Calu3 (cell line): ENCODE measurements around the gene TCF20. TPM values are rescaled to one million over a fixed set of nuclear protein-coding genes. Genes with fewer than 3 reads are reported as not detected.

Experiments used
- BruUV-seq: library from RNA; stranded (reverse); fragments of 400-500 nt; replicated peaks from 2 replicates; lab custom pipeline; 2021; lab: Mats Ljungman, UMichigan
- CTCF ChIA-PET: fragments of 300-600 bp; sonication (Branson Sonifier 250); formaldehyde crosslinking; loops from one replicate; lab custom pipeline; 2022; ENCODE audit warnings: antibody characterized with exemption; lab: Charles Lee
- DNase-seq: peaks from one replicate; pipeline ENCODE4 v3.0.0; 2022
- H3K27ac Mint-ChIP-seq: one replicate; pipeline ENCODE4 v1.8.0; 2022; ENCODE audit warnings: mixed read lengths; ENCODE audit not compliant: unreplicated experiment
- H3K27me3 Mint-ChIP-seq: one replicate; pipeline ENCODE4 v1.8.0; 2022; ENCODE audit warnings: mixed read lengths; ENCODE audit not compliant: unreplicated experiment
- H3K36me3 Mint-ChIP-seq: one replicate; pipeline ENCODE4 v1.8.0; 2022; ENCODE audit warnings: mild to moderate bottlenecking, moderate library complexity, mixed read lengths; ENCODE audit not compliant: insufficient read depth, unreplicated experiment
- H3K4me1 Mint-ChIP-seq: one replicate; pipeline ENCODE4 v1.8.0; 2022; ENCODE audit warnings: mild to moderate bottlenecking, low read depth, mixed read lengths; ENCODE audit not compliant: unreplicated experiment
- H3K4me3 Mint-ChIP-seq: one replicate; pipeline ENCODE4 v1.8.0; 2022; ENCODE audit warnings: mild to moderate bottlenecking, low read depth, moderate library complexity, mixed read lengths; ENCODE audit not compliant: unreplicated experiment
- H3K9me3 Mint-ChIP-seq: one replicate; pipeline ENCODE4 v1.8.0; 2022; ENCODE audit warnings: low read depth, mixed read lengths; ENCODE audit not compliant: unreplicated experiment
- CTCF ChIP-seq: fragments of 200-600 bp; IDR thresholded peaks from one replicate; pipeline ENCODE4 v1.8.0; 2022; ENCODE audit warnings: antibody characterized with exemption; ENCODE audit not compliant: unreplicated experiment
- intact Hi-C: fragments of 100-400 bp; cut with micrococcal nuclease; formaldehyde crosslinking; loops from one replicate; pipeline ENCODE4 v1.10.0; 2022; ENCODE audit not compliant: unreplicated experiment
- total RNA-seq: library from RNA; stranded (reverse); gene quantifications from 2 replicates; pipeline ENCODE4 v1.2.3, GENCODE V29; 2022

The TCF20 gene
- total RNA-seq, 1 experiment from 2014 or later = 87.2 TPM

GRCh38 chr22:42231929-42232328, 38.5 kb downstream of the TCF20 start:
- DNase-seq = no peak
- CTCF ChIA-PET = no interaction called here
- Mint-ChIP-seq H3K9me3 (peaks cover under 1% of the 10 kb centered on the region), H3K4me1 (peaks cover 43% of the 10 kb centered on the region), H3K36me3 (peaks cover 9% of the 10 kb centered on the region), H3K4me3 (no peak overlapping the region), H3K27ac (peak overlapping the region; percentile 25), H3K27me3 (no peaks in the 10 kb centered on the region)
- intact Hi-C loops = no loop called here
- no TSS peak for BruUV-seq
- no peak for TF ChIP-seq CTCF

GRCh38 chr22:42229455-42230149, 40.9 kb downstream of the TCF20 start:
- Mint-ChIP-seq H3K9me3 (no peaks in the 10 kb centered on the region), H3K4me1 (peaks cover 32% of the 10 kb centered on the region), H3K36me3 (peaks cover 9% of the 10 kb centered on the region), H3K27me3 (no peaks in the 10 kb centered on the region), H3K27ac (no peak overlapping the region), H3K4me3 (no peak overlapping the region)
- CTCF ChIA-PET = interaction anchor here (0.6 kb wide), 1 partner anchor 214 kb away, joined by 3 read pairs; no protein-coding TSS in a partner anchor
- BruUV-seq = no TSS peak
- intact Hi-C loops = no loop called here
- no peak for TF ChIP-seq CTCF
- DNase-seq = no peak

- H3K4me1 Mint-ChIP-seq = peaks cover 35% of the 10 kb centered on the region
- no peak overlapping the region for H3K27ac Mint-ChIP-seq
- H3K36me3 Mint-ChIP-seq = peaks cover 9% of the 10 kb centered on the region
- no peak for DNase-seq
- H3K4me3 Mint-ChIP-seq = no peak overlapping the region
- intact Hi-C loops = no loop called here
- no peaks in the 10 kb centered on the region for H3K9me3 Mint-ChIP-seq
- no TSS peak for BruUV-seq
- CTCF ChIA-PET = no interaction called here
- TF ChIP-seq CTCF = no peak
- no peaks in the 10 kb centered on the region for H3K27me3 Mint-ChIP-seq
Measured at GRCh38 chr22:42228483-42228882, 42.0 kb downstream of the TCF20 start.

- intact Hi-C loops = no loop called here
- peaks cover 46% of the 10 kb centered on the region for H3K4me1 Mint-ChIP-seq
- TF ChIP-seq CTCF = no peak
- no TSS peak for BruUV-seq
- no peak overlapping the region for H3K4me3 Mint-ChIP-seq
- H3K27me3 Mint-ChIP-seq = no peaks in the 10 kb centered on the region
- no peaks in the 10 kb centered on the region for H3K9me3 Mint-ChIP-seq
- CTCF ChIA-PET = interaction anchor here (0.6 kb wide), 1 partner anchor 9 kb away, joined by 3 read pairs; no protein-coding TSS in a partner anchor
- H3K27ac Mint-ChIP-seq = no peak overlapping the region
- peaks cover 9% of the 10 kb centered on the region for H3K36me3 Mint-ChIP-seq
- no peak for DNase-seq
Measured at GRCh38 chr22:42227435-42227834, 43.0 kb downstream of the TCF20 start.
